Skin epidermis (tissue), 12 donors: ENCODE measurements around the gene ADCK2.
"Not testable (repeated sequence)": the region's sequence is repeated elsewhere in the genome, so short reads cannot be mapped to it uniquely, and the experiment has no call there.

Source experiments
- H3K27ac ChIP-seq, 21 experiments: fragments of 200-600 bp; sonication (generic) in 11 of 21; one replicate each; pipeline ENCODE4 v1.5.0; 2020; ENCODE audit warnings: mild to moderate bottlenecking in 3 of 21, inconsistent platforms in 2 of 21, moderate library complexity in 2 of 21
- H3K4me3 ChIP-seq, 7 experiments: fragments of 200-600 bp; sonication (generic) in 2 of 7; one replicate each; pipeline ENCODE4 v1.5.0; 2020; ENCODE audit warnings: inconsistent platforms in 2 of 7, mild to moderate bottlenecking in 2 of 7, moderate library complexity in 1 of 7

Gene ADCK2

GRCh38 chr7:140645166-140645900 is 27.4 kb upstream of the ADCK2 start:
- Histone ChIP-seq H3K27ac (no peak overlapping the region), H3K4me3 (no peak overlapping the region)

GRCh38 chr7:140646931-140647647 is 25.7 kb upstream of the ADCK2 start:
- Histone ChIP-seq H3K27ac (peak overlapping the region in 2 of 21 experiments; percentile 2 to 44), H3K4me3 (no peak overlapping the region)

GRCh38 chr7:140649556-140650205 is 23.1 kb upstream of the ADCK2 start:
- no peak overlapping the region for H3K27ac ChIP-seq
- no peak overlapping the region for H3K4me3 ChIP-seq

- Histone ChIP-seq H3K27ac (no peak overlapping the region), H3K4me3 (no peak overlapping the region)
These were observed 22.4 kb upstream of the ADCK2 start for GRCh38 chr7:140650367-140650766.

- no peak overlapping the region for H3K4me3 ChIP-seq
- no peak overlapping the region for H3K27ac ChIP-seq
These were observed 19.2 kb upstream of the ADCK2 start for GRCh38 chr7:140653319-140654108.

GRCh38 chr7:140654109-140654387 is 18.7 kb upstream of the ADCK2 start:
- H3K27ac ChIP-seq, result no peak overlapping the region

GRCh38 chr7:140654661-140655060 is 18.1 kb upstream of the ADCK2 start:
- no peak overlapping the region for H3K27ac ChIP-seq
- no peak overlapping the region for H3K4me3 ChIP-seq

More at GRCh38 chr7:140654109-140654387, 18.7 kb upstream of the ADCK2 start:
- H3K4me3 ChIP-seq, result no peak overlapping the region

GRCh38 chr7:140655511-140656408 is 17.0 kb upstream of the ADCK2 start:
- peak overlapping the region in 6 of 21 experiments; percentile 5 to 66 (median 42) for H3K27ac ChIP-seq
- no peak overlapping the region for H3K4me3 ChIP-seq

- Histone ChIP-seq H3K4me3 (peak overlapping the region in 1 of 7 experiments; percentile 22), H3K27ac (peak overlapping the region in 11 of 21 experiments; percentile 5 to 66 (median 41))
These were observed 15.9 kb upstream of the ADCK2 start for GRCh38 chr7:140656548-140657515.

GRCh38 chr7:140657891-140658290 is 14.9 kb upstream of the ADCK2 start:
- no peak overlapping the region for H3K27ac ChIP-seq
- H3K4me3 ChIP-seq, result no peak overlapping the region

- H3K4me3 ChIP-seq, result no peak overlapping the region
- H3K27ac ChIP-seq, result no peak overlapping the region
These were observed 12.9 kb upstream of the ADCK2 start for GRCh38 chr7:140659856-140660255.

GRCh38 chr7:140661124-140661523 is 11.6 kb upstream of the ADCK2 start:
- H3K27ac ChIP-seq, result no peak overlapping the region
- no peak overlapping the region for H3K4me3 ChIP-seq

- not testable (repeated sequence) for H3K27ac ChIP-seq, H3K4me3 ChIP-seq
These were observed 9.8 kb upstream of the ADCK2 start for GRCh38 chr7:140662938-140663337.

GRCh38 chr7:140667476-140667875 is 5.3 kb upstream of the ADCK2 start:
- Histone ChIP-seq H3K4me3 (no peak overlapping the region), H3K27ac (no peak overlapping the region)

GRCh38 chr7:140668641-140669040 is 4.1 kb upstream of the ADCK2 start:
- no peak overlapping the region for H3K4me3 ChIP-seq
- no peak overlapping the region for H3K27ac ChIP-seq

GRCh38 chr7:140669352-140669751 is 3.4 kb upstream of the ADCK2 start:
- Histone ChIP-seq H3K4me3 (no peak overlapping the region), H3K27ac (no peak overlapping the region)

- H3K27ac ChIP-seq, H3K4me3 ChIP-seq: not testable (repeated sequence)
These were observed 2.9 kb upstream of the ADCK2 start for GRCh38 chr7:140669862-140670261.

- Histone ChIP-seq H3K4me3 (no peak overlapping the region), H3K27ac (no peak overlapping the region)
These were observed 2.3 kb upstream of the ADCK2 start for GRCh38 chr7:140670343-140670935.
